ENCODE data around the gene USHBP1.

USHBP1 gene

DNA sequence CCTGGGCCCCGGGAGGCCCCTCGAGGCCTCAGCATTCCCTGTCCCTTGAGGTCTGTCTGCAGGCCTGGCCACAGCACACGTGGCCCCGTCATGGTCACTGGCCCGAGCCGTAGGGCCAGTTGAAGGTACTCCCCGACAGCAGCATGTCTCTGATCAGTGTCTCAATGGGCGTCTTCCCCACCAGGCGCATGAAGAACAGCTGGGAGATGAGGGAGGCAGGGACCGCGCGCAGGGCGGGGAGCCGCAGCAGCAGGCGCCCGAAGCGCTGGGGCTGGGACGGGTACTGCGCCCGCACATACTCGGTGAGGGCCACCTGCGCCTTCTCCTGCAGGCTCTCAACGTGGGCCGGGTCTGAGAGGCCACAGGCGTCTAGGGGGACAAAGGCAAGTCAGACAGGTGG is 32.3 kb downstream of the USHBP1 start:
- Histone ChIP-seq H3K27me3 (ENCODE audit: insufficient read depth, poor library complexity, severe bottlenecking) (no peaks in the 10 kb centered on the region), H3K4me3 (replicated peaks; ENCODE audit: insufficient read depth, low read length) (no peak overlapping the region), H3K27ac (replicated peaks) (no peak overlapping the region)
- no peak for DNase-seq (ENCODE audit: low read depth in 1 of 2, low spot score in 1 of 2)
- no peak for TF ChIP-seq REST (IDR thresholded peaks at IDR 0.05; ENCODE audit: insufficient replicate concordance, low read depth)
- no peak for TF ChIP-seq SPI1 (IDR thresholded peaks at IDR 0.05; ENCODE audit: borderline replicate concordance, low read depth)
- no peak for TF ChIP-seq CTCF (IDR thresholded peaks at IDR 0.05; ENCODE audit: insufficient read depth, low read length)
- no peak for TF ChIP-seq POLR2AphosphoS5 (IDR thresholded peaks at IDR 0.05; ENCODE audit: low read depth)
- no peak for TF ChIP-seq GABPA (IDR thresholded peaks at IDR 0.05; ENCODE audit: low read depth)

GRCh38 chr19:17229890-17230289 is 34.7 kb downstream of the USHBP1 start:
- no peaks in the 10 kb centered on the region for H3K27me3 ChIP-seq (ENCODE audit: insufficient read depth, poor library complexity, severe bottlenecking)
- TF ChIP-seq POLR2AphosphoS5 (IDR thresholded peaks at IDR 0.05; ENCODE audit: low read depth), result no peak
- no peak for TF ChIP-seq REST (IDR thresholded peaks at IDR 0.05; ENCODE audit: insufficient replicate concordance, low read depth)
- no peak for TF ChIP-seq CTCF (IDR thresholded peaks at IDR 0.05; ENCODE audit: insufficient read depth, low read length)
- TF ChIP-seq GABPA (IDR thresholded peaks at IDR 0.05; ENCODE audit: low read depth), result no peak
- TF ChIP-seq SPI1 (IDR thresholded peaks at IDR 0.05; ENCODE audit: borderline replicate concordance, low read depth), result no peak
- DNase-seq (ENCODE audit: low read depth in 1 of 2, low spot score in 1 of 2), result no peak
- no peak overlapping the region for H3K27ac ChIP-seq (replicated peaks)
- H3K4me3 ChIP-seq (replicated peaks; ENCODE audit: insufficient read depth, low read length), result no peak overlapping the region

GRCh38 chr19:17227798-17228367 is 36.7 kb downstream of the USHBP1 start:
- TF ChIP-seq GABPA (IDR thresholded peaks at IDR 0.05; ENCODE audit: low read depth) (no peak), POLR2AphosphoS5 (IDR thresholded peaks at IDR 0.05; ENCODE audit: low read depth) (no peak), REST (IDR thresholded peaks at IDR 0.05; ENCODE audit: insufficient replicate concordance, low read depth) (no peak), CTCF (IDR thresholded peaks at IDR 0.05; ENCODE audit: insufficient read depth, low read length) (no peak), SPI1 (IDR thresholded peaks at IDR 0.05; ENCODE audit: borderline replicate concordance, low read depth) (no peak)
- H3K4me3 ChIP-seq (replicated peaks; ENCODE audit: insufficient read depth, low read length), result no peak overlapping the region
- H3K27me3 ChIP-seq (ENCODE audit: insufficient read depth, poor library complexity, severe bottlenecking), result no peaks in the 10 kb centered on the region
- DNase-seq (ENCODE audit: low read depth in 1 of 2, low spot score in 1 of 2), result no peak
- H3K27ac ChIP-seq (replicated peaks), result no peak overlapping the region

Data from HL-60 (cell line).